ENCODE measurements around the gene TNIP1.

TNIP1 gene

GRCh38 chr5:151047814-151048425 is 32.9 kb downstream of the TNIP1 start:
- no peak for DNase-seq (ENCODE audit: low read depth in 3 of 3, low spot score in 1 of 3)

GRCh38 chr5:151042453-151043093 is 38.3 kb downstream of the TNIP1 start:
- DNase-seq (ENCODE audit: low read depth in 3 of 3, low spot score in 1 of 3) = no peak

GRCh38 chr5:151041577-151042268 is 39.1 kb downstream of the TNIP1 start:
- no peak for DNase-seq (ENCODE audit: low read depth in 3 of 3, low spot score in 1 of 3)

GRCh38 chr5:151040211-151040747 is 40.6 kb downstream of the TNIP1 start:
- DNase-seq (ENCODE audit: low read depth in 3 of 3, low spot score in 1 of 3) = no peak

- no peak for DNase-seq (ENCODE audit: low read depth in 3 of 3, low spot score in 1 of 3)
These were observed 41.2 kb downstream of the TNIP1 start for GRCh38 chr5:151039665-151040064.

- DNase-seq (ENCODE audit: low read depth in 3 of 3, low spot score in 1 of 3) = no peak
These were observed 42.0 kb downstream of the TNIP1 start for GRCh38 chr5:151038801-151039238.

- no peak for DNase-seq (ENCODE audit: low read depth in 3 of 3, low spot score in 1 of 3)
These were observed 42.5 kb downstream of the TNIP1 start for GRCh38 chr5:151038412-151038745.

GRCh38 chr5:151037561-151038411 is 43.0 kb downstream of the TNIP1 start:
- DNase-seq (ENCODE audit: low read depth in 3 of 3, low spot score in 1 of 3) = no peak

GRCh38 chr5:151036556-151036955 is 44.3 kb downstream of the TNIP1 start:
- no peak for DNase-seq (ENCODE audit: low read depth in 3 of 3, low spot score in 1 of 3)

- no peak for DNase-seq (ENCODE audit: low read depth in 3 of 3, low spot score in 1 of 3)
These were observed 46.1 kb downstream of the TNIP1 start for GRCh38 chr5:151034422-151035379.

- no peak for DNase-seq (ENCODE audit: low read depth in 3 of 3, low spot score in 1 of 3)
These were observed 47.5 kb downstream of the TNIP1 start for GRCh38 chr5:151033217-151033934.

GRCh38 chr5:151031554-151031953 is 49.3 kb downstream of the TNIP1 start:
- no peak for DNase-seq (ENCODE audit: low read depth in 3 of 3, low spot score in 1 of 3)

- no peak for DNase-seq (ENCODE audit: low read depth in 3 of 3, low spot score in 1 of 3)
These were observed 50.5 kb downstream of the TNIP1 start for GRCh38 chr5:151030379-151030778.

GRCh38 chr5:151030056-151030336 is 50.8 kb downstream of the TNIP1 start:
- DNase-seq (ENCODE audit: low read depth in 3 of 3, low spot score in 1 of 3) = no peak

GRCh38 chr5:151029179-151030055 is 51.4 kb downstream of the TNIP1 start:
- DNase-seq (ENCODE audit: low read depth in 3 of 3, low spot score in 1 of 3) = no peak

GRCh38 chr5:151028717-151029116 is 52.1 kb downstream of the TNIP1 start:
- no peak for DNase-seq (ENCODE audit: low read depth in 3 of 3, low spot score in 1 of 3)

- no peak for DNase-seq (ENCODE audit: low read depth in 3 of 3, low spot score in 1 of 3)
These were observed 52.8 kb downstream of the TNIP1 start for GRCh38 chr5:151027961-151028479.

- no peak for DNase-seq (ENCODE audit: low read depth in 3 of 3, low spot score in 1 of 3)
These were observed 54.2 kb downstream of the TNIP1 start for GRCh38 chr5:151026679-151027078.

GRCh38 chr5:151026088-151026487 is 54.7 kb downstream of the TNIP1 start:
- no peak for DNase-seq (ENCODE audit: low read depth in 3 of 3, low spot score in 1 of 3)

Measured in stimulated activated CD4-positive, alpha-beta T cell treated with anti-CD3 and anti-CD28 coated beads, TNF-alpha, amount 100 ng/mL, for 1 hour (primary cell).